Measurements from ENCODE around the gene CROCC2.

- TF ChIP-seq ZNF687 (IDR thresholded peaks at IDR 0.05) (no peak), TAF1 (IDR thresholded peaks at IDR 0.05; ENCODE audit: borderline replicate concordance, low read depth, low read length) (no peak), CTCF (IDR thresholded peaks at IDR 0.05 in 2 of 3, conservative IDR thresholded peaks at IDR 0.05 in 1 of 3; ENCODE audit: control insufficient read depth in 2 of 3, extremely low read depth in 1 of 3, insufficient read depth in 1 of 3, low read depth in 3 of 3, low read length in 3 of 3) (no peak), SUPT20H (IDR thresholded peaks at IDR 0.05; ENCODE audit: borderline replicate concordance, control insufficient read depth, low read depth, low read length) (no peak), RAD21 (IDR thresholded peaks at IDR 0.05; ENCODE audit: insufficient read depth, low read depth, low read length) (no peak), ATF7 (IDR thresholded peaks at IDR 0.05; ENCODE audit: low read depth) (no peak), MAX (IDR thresholded peaks at IDR 0.05; ENCODE audit: low read depth, low read length) (no peak), SMC3 (IDR thresholded peaks at IDR 0.05; ENCODE audit: borderline replicate concordance, low read length) (no peak), POLR2A (IDR thresholded peaks at IDR 0.05; ENCODE audit: low read depth, low read length) (no peak), E2F4 (IDR thresholded peaks at IDR 0.05; ENCODE audit: low read depth, low read length) (no peak), BRCA1 (IDR thresholded peaks at IDR 0.05; ENCODE audit: low read depth, low read length) (no peak)
These were observed 9.7 kb upstream of the CROCC2 start for GRCh38 chr2:240896394-240896793.

Data from GM12878 (cell line).